Fibroblast of the aortic adventitia (primary cell): Measurements from ENCODE around the gene EXT2. TPM values are rescaled to one million over a fixed set of nuclear protein-coding genes. Genes with fewer than 3 reads are reported as not detected.

Source experiments
- DNase-seq: peaks from one replicate; pipeline ENCODE4 v3.0.0-alpha.2; 2010; ENCODE audit warnings: low read depth
- H3K4me3 ChIP-seq: 2 replicates; pipeline ENCODE4 v1.5.1; 2011; ENCODE audit warnings: low read depth, mild to moderate bottlenecking, control low read depth, low read length, moderate library complexity
- CTCF ChIP-seq: IDR thresholded peaks from 2 replicates; pipeline ENCODE4 v1.5.1; 2011; ENCODE audit warnings: mild to moderate bottlenecking, low read length, control low read depth, inconsistent platforms; ENCODE audit not compliant: insufficient read depth
- total RNA-seq: library from RNA; depleted of rRNA; stranded (reverse); fragments of >200 nt; gene quantifications from 2 replicates; pipeline ENCODE4 v1.2.3, GENCODE V29; 2012; ENCODE audit warnings: low replicate concordance

Gene EXT2
- total RNA-seq, 1 donor = 100 TPM

GRCh38 chr11:44271286-44271685 lies 175.8 kb downstream of the EXT2 start:
- no peak for DNase-seq
- H3K4me3 ChIP-seq = no peak overlapping the region
- TF ChIP-seq CTCF = no peak

- no peak for DNase-seq
- H3K4me3 ChIP-seq = no peak overlapping the region
- TF ChIP-seq CTCF = no peak
Observed at GRCh38 chr11:44274404-44274803, 178.9 kb downstream of the EXT2 start.

GRCh38 chr11:44275241-44275640 lies 179.8 kb downstream of the EXT2 start:
- DNase-seq = no peak
- no peak overlapping the region for H3K4me3 ChIP-seq
- no peak for TF ChIP-seq CTCF

- TF ChIP-seq CTCF = no peak
- H3K4me3 ChIP-seq = no peak overlapping the region
- no peak for DNase-seq
Observed at GRCh38 chr11:44275961-44276550, 180.6 kb downstream of the EXT2 start.

GRCh38 chr11:44277196-44278090 lies 182.0 kb downstream of the EXT2 start:
- DNase-seq = peak; percentile 16
- no peak for TF ChIP-seq CTCF
- H3K4me3 ChIP-seq = no peak overlapping the region

- DNase-seq = no peak
- TF ChIP-seq CTCF = no peak
- H3K4me3 ChIP-seq = no peak overlapping the region
Observed at GRCh38 chr11:44279483-44279882, 184.0 kb downstream of the EXT2 start.
